ENCODE measurements around the gene PAQR6. TPM values are rescaled to one million over a fixed set of nuclear protein-coding genes. Genes with fewer than 3 reads are reported as not detected.

The PAQR6 gene
- total RNA-seq, 1 donor from 2014 or later = 1.5 TPM

- no peak for DNase-seq (ENCODE audit: extremely low read depth, low read depth, low spot score)
These were observed 47.8 kb downstream of the PAQR6 start for GRCh38 chr1:156200044-156200443.

- DNase-seq (ENCODE audit: extremely low read depth, low read depth, low spot score) = no peak
These were observed 49.0 kb downstream of the PAQR6 start for GRCh38 chr1:156198831-156199349.

- no peak for DNase-seq (ENCODE audit: extremely low read depth, low read depth, low spot score)
These were observed 51.4 kb downstream of the PAQR6 start for GRCh38 chr1:156196445-156196844.

- no peak for DNase-seq (ENCODE audit: extremely low read depth, low read depth, low spot score)
These were observed 52.0 kb downstream of the PAQR6 start for GRCh38 chr1:156195853-156196252.

- no peak for DNase-seq (ENCODE audit: extremely low read depth, low read depth, low spot score)
These were observed 53.6 kb downstream of the PAQR6 start for GRCh38 chr1:156194300-156194652.

- DNase-seq (ENCODE audit: extremely low read depth, low read depth, low spot score) = peak; percentile 99
These were observed 54.2 kb downstream of the PAQR6 start, which contains the start of gene SLC25A44 for GRCh38 chr1:156193488-156194299. Gene SLC25A44 (plus strand): TSS chr1:156194104. CDS start chr1:156199848, 5,744 bp downstream.

Other genes starting within 250 kb of the PAQR6 start
- gene SSR2, start 227.1 kb downstream of the PAQR6 start, total RNA-seq = 464 and 497 TPM in 2 replicates
- 31.0 and 34.0 TPM in 2 replicates for gene UBQLN4, start 194.3 kb downstream of the PAQR6 start, total RNA-seq
- 96.2 and 113 TPM in 2 replicates for gene LAMTOR2, start 193.3 kb downstream of the PAQR6 start, total RNA-seq
- gene RAB25, start 186.9 kb downstream of the PAQR6 start, total RNA-seq = not detected in 2 replicates
- 10.5 and 11.6 TPM in 2 replicates for gene MEX3A, start 165.6 kb downstream of the PAQR6 start, total RNA-seq
- gene LMNA, start 133.3 kb downstream of the PAQR6 start, total RNA-seq = 588 and 767 TPM in 2 replicates
- 0.93 and 1.3 TPM in 2 replicates for gene SEMA4A, start 94.5 kb downstream of the PAQR6 start, total RNA-seq
- gene SLC25A44, start 54.0 kb downstream of the PAQR6 start, total RNA-seq = 15.3 and 16.8 TPM in 2 replicates
- gene PMF1, start 35.0 kb downstream of the PAQR6 start, total RNA-seq = 45.1 and 59.0 TPM in 2 replicates
- not detected in 2 replicates for gene BGLAP, start 5.9 kb downstream of the PAQR6 start, total RNA-seq
- 42.3 and 63.9 TPM in 2 replicates for gene SMG5, start 34.8 kb upstream of the PAQR6 start, total RNA-seq
- gene TMEM79, start 36.3 kb upstream of the PAQR6 start, total RNA-seq = 1.9 TPM in 2 replicates
- 106 and 141 TPM in 2 replicates for gene GLMP, start 47.6 kb upstream of the PAQR6 start, total RNA-seq
- not detected in 2 replicates for gene VHLL, start 51.3 kb upstream of the PAQR6 start, total RNA-seq
- gene CCT3, start 90.2 kb upstream of the PAQR6 start, total RNA-seq = 298 and 380 TPM in 2 replicates
- not detected in 2 replicates for gene TSACC, start 90.5 kb upstream of the PAQR6 start, total RNA-seq
- not detected in 2 replicates for gene RHBG, start 121.2 kb upstream of the PAQR6 start, total RNA-seq

Data from glomerular endothelial cell (primary cell).